Activated CD4-positive, alpha-beta T cell treated with anti-CD3 and anti-CD28 coated beads, Interleukin-2, Interleukin-6, amounts not matched to agents 100 ng/mL and 50 ng/mL, durations not matched to agents 16 hours and 8 hours (primary cell): ENCODE measurements around the gene UBASH3A.

Experiments used
- DNase-seq: peaks from one replicate; pipeline ENCODE4 v3.0.0-alpha.2; 2020

The UBASH3A gene

GRCh38 chr21:42413093-42413492, 9.4 kb downstream of the UBASH3A start:
- no peak for DNase-seq

GRCh38 chr21:42413500-42413899, 9.8 kb downstream of the UBASH3A start:
- DNase-seq: peak; percentile 61

- no peak for DNase-seq
Measured at GRCh38 chr21:42414066-42414465, 10.4 kb downstream of the UBASH3A start.

GRCh38 chr21:42414553-42414927, 10.8 kb downstream of the UBASH3A start:
- no peak for DNase-seq

GRCh38 chr21:42414928-42415769, 11.4 kb downstream of the UBASH3A start:
- peak; percentile 96 for DNase-seq

DNA sequence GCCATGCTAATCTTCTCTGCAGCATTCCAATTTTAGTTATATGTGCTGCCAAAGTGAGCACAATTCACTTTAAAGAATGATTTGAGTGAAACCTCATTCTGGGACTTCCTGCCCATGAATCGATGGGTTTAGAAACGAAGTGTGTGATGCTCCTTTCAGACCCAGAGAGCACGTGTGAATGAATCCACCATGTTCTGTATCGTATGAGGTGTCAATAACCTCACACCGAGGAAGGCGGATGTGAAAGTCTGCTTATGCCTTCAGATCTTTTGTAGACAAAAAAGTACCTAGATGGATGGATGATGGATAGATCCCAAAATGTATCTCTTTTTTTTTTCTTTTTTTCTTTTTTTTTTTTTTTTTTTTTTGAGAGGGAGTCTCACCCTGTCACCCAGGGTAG, 13.8 kb downstream of the UBASH3A start:
- peak; percentile 78 for DNase-seq

DNA sequence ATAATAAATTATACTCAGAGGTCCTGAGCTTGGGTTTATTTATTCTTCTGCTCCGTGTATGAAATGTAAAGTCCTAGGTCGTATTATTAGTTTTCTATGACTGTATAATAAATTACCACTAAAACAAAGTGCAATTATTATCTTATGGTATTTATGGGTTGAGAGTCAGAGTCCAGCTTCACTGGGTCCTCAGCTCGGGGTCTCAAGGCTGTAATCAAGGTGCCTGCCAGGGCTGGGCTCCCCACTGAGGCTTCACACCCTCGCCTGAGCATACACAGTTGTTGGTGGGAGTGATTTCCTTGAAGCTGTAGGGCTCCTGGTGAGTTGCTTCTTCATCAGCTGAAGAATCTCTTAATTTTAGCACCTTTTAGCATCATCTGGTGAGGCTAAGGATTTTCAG, 15.2 kb downstream of the UBASH3A start:
- DNase-seq: no peak

DNA sequence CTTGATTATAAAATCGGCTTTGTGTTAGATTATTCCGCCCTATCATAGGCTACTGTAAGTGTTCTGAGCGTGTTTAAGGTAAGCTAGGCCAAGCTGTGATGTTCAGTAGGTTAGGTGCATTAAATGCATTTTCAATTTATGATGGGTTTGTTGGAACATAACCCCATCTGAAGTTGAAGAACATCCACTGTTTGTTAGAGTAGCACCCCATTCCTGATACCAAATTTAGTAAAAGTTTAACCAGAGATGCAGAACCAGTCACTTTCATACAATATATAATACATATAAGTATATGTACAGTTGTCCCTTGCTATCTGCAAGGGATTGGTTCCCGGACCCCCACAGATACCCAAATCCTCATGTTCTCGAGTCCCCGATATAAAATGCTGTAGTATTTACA, 16.1 kb downstream of the UBASH3A start:
- DNase-seq: no peak

GRCh38 chr21:42421018-42421793, 17.5 kb downstream of the UBASH3A start:
- peak; percentile 67 for DNase-seq

GRCh38 chr21:42423197-42423675, 19.5 kb downstream of the UBASH3A start:
- DNase-seq: peak; percentile 78

DNA sequence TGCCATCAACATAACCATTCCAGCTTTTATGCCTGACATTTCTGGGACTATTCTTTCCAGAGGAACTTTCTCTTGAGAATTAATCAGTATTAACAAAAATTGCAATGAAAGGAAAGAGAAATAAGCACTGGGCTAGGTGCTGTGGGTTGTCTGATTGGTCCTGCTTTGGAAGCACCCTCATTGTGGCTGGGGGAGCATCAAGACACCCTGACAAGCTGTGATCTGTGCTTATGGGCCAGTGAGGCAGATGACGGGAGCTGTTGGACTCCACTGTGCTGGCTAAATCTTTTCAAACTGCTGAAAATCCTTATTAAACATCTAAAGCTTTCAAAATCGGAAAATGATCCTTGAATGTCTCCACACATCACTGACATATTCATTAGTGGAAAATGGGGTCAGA, 20.0 kb downstream of the UBASH3A start:
- DNase-seq: no peak

DNA sequence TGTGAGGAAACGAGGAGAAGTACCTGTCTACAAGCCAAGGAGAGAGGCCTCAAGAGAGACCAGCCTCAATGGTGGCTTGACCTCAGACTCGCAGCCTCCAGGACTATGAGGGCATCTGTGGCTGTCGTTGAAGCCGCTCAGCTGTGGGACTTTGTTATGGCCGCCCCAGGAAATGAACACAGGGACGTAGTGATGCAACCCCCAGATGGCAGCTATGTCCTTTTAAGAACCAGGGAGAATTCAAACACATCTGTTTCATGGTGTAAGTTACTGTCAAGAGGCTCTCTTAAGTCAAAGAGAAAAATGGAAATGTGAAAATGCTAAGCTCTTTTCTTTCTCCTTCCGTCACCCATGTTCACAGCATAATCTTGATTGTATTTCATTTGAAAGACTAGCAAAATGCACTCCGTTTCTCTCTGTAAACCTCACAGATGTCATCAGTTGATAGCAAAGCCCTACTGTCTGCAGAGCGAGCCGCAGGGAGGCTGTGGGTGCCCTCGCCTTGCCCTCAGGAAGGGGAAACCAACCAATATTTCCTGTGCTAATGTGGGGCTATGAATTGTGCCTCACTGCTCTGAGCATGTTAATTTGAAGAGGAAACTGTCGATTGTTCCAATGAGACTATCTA, 21.3 kb downstream of the UBASH3A start:
- peak; percentile 89 for DNase-seq

GRCh38 chr21:42425591-42425990, 21.9 kb downstream of the UBASH3A start:
- peak; percentile 62 for DNase-seq

- no peak for DNase-seq
Measured at GRCh38 chr21:42426424-42426823, 22.7 kb downstream of the UBASH3A start.

- DNase-seq: no peak
Measured at GRCh38 chr21:42426876-42427480, 23.3 kb downstream of the UBASH3A start.

DNA sequence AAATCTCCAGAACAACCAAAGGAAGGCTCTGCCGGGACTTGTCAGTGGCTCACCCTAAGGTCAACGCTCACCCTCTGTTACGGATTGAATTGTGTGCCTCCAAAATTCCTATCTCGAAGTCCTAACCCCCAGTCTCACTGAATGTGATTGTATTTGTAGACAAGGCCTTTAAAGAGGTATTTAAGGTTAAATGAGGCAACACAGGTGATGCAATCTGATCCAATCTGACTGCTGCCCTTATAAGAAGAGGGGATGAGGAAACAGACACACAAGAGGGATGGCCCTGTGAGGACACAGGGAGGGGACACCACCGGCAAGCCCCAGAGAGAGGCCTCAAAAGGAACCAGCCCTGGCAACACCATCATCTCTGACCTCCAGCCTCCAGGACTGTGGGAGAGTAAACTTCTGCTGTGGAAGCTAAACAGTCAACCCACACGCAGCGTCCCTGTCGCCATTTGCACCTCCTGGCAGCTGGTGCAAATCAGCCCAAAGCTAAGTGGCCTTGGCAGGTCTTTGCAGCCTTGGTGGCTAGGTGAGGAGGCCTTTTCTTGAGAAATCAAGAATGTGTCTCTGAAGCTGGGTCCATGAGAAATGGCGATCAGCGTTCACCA, 24.2 kb downstream of the UBASH3A start:
- no peak for DNase-seq

GRCh38 chr21:42429021-42429420, 25.3 kb downstream of the UBASH3A start:
- no peak for DNase-seq

- DNase-seq: no peak
Measured at GRCh38 chr21:42429856-42430255, 26.2 kb downstream of the UBASH3A start.

- no peak for DNase-seq
Measured at GRCh38 chr21:42430521-42430920, 26.8 kb downstream of the UBASH3A start.

GRCh38 chr21:42431196-42431595, 27.5 kb downstream of the UBASH3A start:
- DNase-seq: no peak

GRCh38 chr21:42432695-42433094, 29.0 kb downstream of the UBASH3A start:
- no peak for DNase-seq

DNA sequence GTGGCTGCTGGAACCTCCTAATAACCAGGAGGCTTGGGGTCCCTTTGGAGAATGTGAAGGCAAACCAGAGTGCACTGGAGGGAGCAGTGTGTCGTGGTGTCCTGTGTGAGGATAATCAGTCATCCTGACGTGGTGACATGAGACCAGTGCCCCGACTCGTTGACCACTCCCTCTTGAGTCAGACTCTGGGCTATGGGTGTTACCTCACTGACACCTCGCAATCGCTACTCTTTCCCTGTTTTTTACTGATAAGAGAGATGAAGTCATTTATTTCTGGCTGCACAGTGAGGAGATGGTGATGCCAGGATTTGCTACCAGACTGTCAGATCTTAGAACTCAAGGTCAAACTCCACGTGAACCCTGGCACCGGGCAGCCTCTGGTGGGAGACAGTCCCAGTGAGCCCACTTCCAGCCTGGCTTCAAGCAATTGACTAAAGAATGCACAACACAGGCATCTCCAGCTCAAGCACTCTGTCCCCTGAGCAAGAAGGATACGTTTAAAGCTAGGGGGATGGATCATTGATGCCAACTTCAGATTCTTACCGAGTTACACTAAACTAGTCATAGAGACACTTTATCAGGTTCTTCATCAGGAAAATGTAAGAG, 30.3 kb downstream of the UBASH3A start:
- no peak for DNase-seq
